Kidney glomerular epithelial cell (primary cell): ENCODE results near the gene KRT33B.
"Not testable (repeated sequence)": the region's sequence is repeated elsewhere in the genome, so short reads cannot be mapped to it uniquely, and the experiment has no call there.

ENCODE experiments used
- DNase-seq: peaks from one replicate; lab custom pipeline; 2025; lab: John Stamatoyannopoulos, UW

The KRT33B gene

GRCh38 chr17:41393826-41394225 is 24.2 kb upstream of the KRT33B start:
- no peak for DNase-seq

- DNase-seq: no peak
These were observed 23.7 kb upstream of the KRT33B start for GRCh38 chr17:41393294-41393693.

- DNase-seq: peak; percentile 47
These were observed 22.7 kb upstream of the KRT33B start for GRCh38 chr17:41392278-41392677.

- DNase-seq: no peak
These were observed 21.9 kb upstream of the KRT33B start for GRCh38 chr17:41391535-41391934.

GRCh38 chr17:41390411-41390938 is 20.9 kb upstream of the KRT33B start:
- DNase-seq: no peak

- no peak for DNase-seq
These were observed 18.1 kb upstream of the KRT33B start for GRCh38 chr17:41387670-41388069.

- DNase-seq: no peak
These were observed 16.6 kb upstream of the KRT33B start for GRCh38 chr17:41386227-41386626.

- DNase-seq: no peak
These were observed 14.1 kb upstream of the KRT33B start for GRCh38 chr17:41383690-41384089.

- no peak for DNase-seq
These were observed 12.8 kb upstream of the KRT33B start for GRCh38 chr17:41382394-41382793.

- DNase-seq: not testable (repeated sequence)
These were observed 12.3 kb upstream of the KRT33B start, which contains the start of gene KRT34 for GRCh38 chr17:41381943-41382342. Gene KRT34, minus strand, starts transcription at chr17:41382306. Its CDS starts 60 bp downstream, at chr17:41382246.

- DNase-seq: peak; percentile 66
These were observed 10.5 kb upstream of the KRT33B start for GRCh38 chr17:41380091-41380490.

- no peak for DNase-seq
These were observed 7.9 kb upstream of the KRT33B start for GRCh38 chr17:41377546-41377945.

- DNase-seq: no peak
These were observed 590 bp downstream of the KRT33B start for GRCh38 chr17:41369023-41369422.

- peak; percentile 87 for DNase-seq
These were observed 2.1 kb downstream of the KRT33B start for GRCh38 chr17:41367426-41368075.

GRCh38 chr17:41366070-41366469 is 3.5 kb downstream of the KRT33B start:
- DNase-seq: no peak

- DNase-seq: no peak
These were observed 5.7 kb downstream of the KRT33B start for GRCh38 chr17:41363881-41364280.

GRCh38 chr17:41360296-41360995 is 9.2 kb downstream of the KRT33B start:
- peak; percentile 95 for DNase-seq

- DNase-seq: no peak
These were observed 15.1 kb downstream of the KRT33B start for GRCh38 chr17:41354536-41354935.

GRCh38 chr17:41352597-41353366 is 16.8 kb downstream of the KRT33B start:
- no peak for DNase-seq

GRCh38 chr17:41351177-41351576 is 18.4 kb downstream of the KRT33B start:
- DNase-seq: no peak

GRCh38 chr17:41350381-41350878 is 19.2 kb downstream of the KRT33B start, which contains the start of gene KRT33A:
Gene KRT33A, minus strand, starts transcription at chr17:41350828. Its CDS starts 61 bp downstream, at chr17:41350767.
- DNase-seq: not testable (repeated sequence)
